Esophagus muscularis mucosa (tissue), 3 donors: ENCODE data around the gene SARS2.

Experiments used
- POLR2AphosphoS5 ChIP-seq, 2 donors: sonication (generic); formaldehyde crosslinking; IDR thresholded peaks; one replicate each; pipeline ENCODE4 v1.6.1; 2017; ENCODE audit warnings: antibody characterized with exemption in 2 of 2
- TF ChIP-seq, protein P1 (sequence below), 3 experiments: fragments of 200-600 bp in 2 of 3; fragments of 450-650 bp in 1 of 3; sonication (generic) in 2 of 3; IDR thresholded peaks; one replicate each; pipeline ENCODE4 v1.5.1; 2017 to 2019; ENCODE audit warnings: antibody characterized with exemption in 3 of 3, mild to moderate bottlenecking in 2 of 3, moderate library complexity in 1 of 3

- TF ChIP-seq, protein P1, sequence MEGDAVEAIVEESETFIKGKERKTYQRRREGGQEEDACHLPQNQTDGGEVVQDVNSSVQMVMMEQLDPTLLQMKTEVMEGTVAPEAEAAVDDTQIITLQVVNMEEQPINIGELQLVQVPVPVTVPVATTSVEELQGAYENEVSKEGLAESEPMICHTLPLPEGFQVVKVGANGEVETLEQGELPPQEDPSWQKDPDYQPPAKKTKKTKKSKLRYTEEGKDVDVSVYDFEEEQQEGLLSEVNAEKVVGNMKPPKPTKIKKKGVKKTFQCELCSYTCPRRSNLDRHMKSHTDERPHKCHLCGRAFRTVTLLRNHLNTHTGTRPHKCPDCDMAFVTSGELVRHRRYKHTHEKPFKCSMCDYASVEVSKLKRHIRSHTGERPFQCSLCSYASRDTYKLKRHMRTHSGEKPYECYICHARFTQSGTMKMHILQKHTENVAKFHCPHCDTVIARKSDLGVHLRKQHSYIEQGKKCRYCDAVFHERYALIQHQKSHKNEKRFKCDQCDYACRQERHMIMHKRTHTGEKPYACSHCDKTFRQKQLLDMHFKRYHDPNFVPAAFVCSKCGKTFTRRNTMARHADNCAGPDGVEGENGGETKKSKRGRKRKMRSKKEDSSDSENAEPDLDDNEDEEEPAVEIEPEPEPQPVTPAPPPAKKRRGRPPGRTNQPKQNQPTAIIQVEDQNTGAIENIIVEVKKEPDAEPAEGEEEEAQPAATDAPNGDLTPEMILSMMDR (IDR thresholded peaks at IDR 0.05) = no peak
- no peak for TF ChIP-seq POLR2AphosphoS5 (IDR thresholded peaks at IDR 0.05)
Observed at GRCh38 chr19:38958301-38958700, 27.7 kb upstream of the SARS2 start.
